HL-60 (cell line): Measurements from ENCODE around the gene LDB2.

Experiments
- DNase-seq, 2 experiments: peaks; one replicate each; pipeline ENCODE4 v3.0.0-alpha.2; 2010 to 2020; ENCODE audit warnings: low read depth in 1 of 2, low spot score in 1 of 2
- H3K27ac ChIP-seq: fragments of 250-450 bp; sonication (Bioruptor Pico); replicated peaks from 2 replicates; pipeline ENCODE4 v1.5.1; 2020; ENCODE audit warnings: mild to moderate bottlenecking, moderate library complexity
- H3K27me3 ChIP-seq: fragments of 250-450 bp; sonication (Bioruptor Pico); 2 replicates; pipeline ENCODE4 v1.5.1; 2021; ENCODE audit warnings: mild to moderate bottlenecking, moderate library complexity; ENCODE audit not compliant: insufficient read depth, poor library complexity, severe bottlenecking
- H3K4me3 ChIP-seq: replicated peaks from 2 replicates; pipeline ENCODE4 v1.5.1; 2011; ENCODE audit warnings: mild to moderate bottlenecking, control low read depth, low read length; ENCODE audit not compliant: insufficient read depth
- GABPA ChIP-seq: IDR thresholded peaks from 2 replicates; pipeline ENCODE4 v1.6.1; 2012; ENCODE audit warnings: low read depth
- POLR2AphosphoS5 ChIP-seq: IDR thresholded peaks from 2 replicates; pipeline ENCODE4 v1.6.1; 2012; ENCODE audit warnings: low read depth
- REST ChIP-seq: IDR thresholded peaks from 2 replicates; pipeline ENCODE4 v1.6.1; 2012; ENCODE audit warnings: low read depth; ENCODE audit not compliant: insufficient replicate concordance
- SPI1 ChIP-seq: IDR thresholded peaks from 2 replicates; pipeline ENCODE4 v1.6.1; 2012; ENCODE audit warnings: low read depth, mild to moderate bottlenecking, borderline replicate concordance
- TF ChIP-seq, protein P1 (sequence below): IDR thresholded peaks from one replicate; pipeline ENCODE4 v1.5.1; 2011; ENCODE audit warnings: low read length, control low read depth, inconsistent platforms; ENCODE audit not compliant: insufficient read depth

LDB2 gene

GRCh38 chr4:16725252-16725651 is 173.2 kb downstream of the LDB2 start:
- TF ChIP-seq GABPA: no peak
- no peak for TF ChIP-seq POLR2AphosphoS5
- TF ChIP-seq, protein P1, sequence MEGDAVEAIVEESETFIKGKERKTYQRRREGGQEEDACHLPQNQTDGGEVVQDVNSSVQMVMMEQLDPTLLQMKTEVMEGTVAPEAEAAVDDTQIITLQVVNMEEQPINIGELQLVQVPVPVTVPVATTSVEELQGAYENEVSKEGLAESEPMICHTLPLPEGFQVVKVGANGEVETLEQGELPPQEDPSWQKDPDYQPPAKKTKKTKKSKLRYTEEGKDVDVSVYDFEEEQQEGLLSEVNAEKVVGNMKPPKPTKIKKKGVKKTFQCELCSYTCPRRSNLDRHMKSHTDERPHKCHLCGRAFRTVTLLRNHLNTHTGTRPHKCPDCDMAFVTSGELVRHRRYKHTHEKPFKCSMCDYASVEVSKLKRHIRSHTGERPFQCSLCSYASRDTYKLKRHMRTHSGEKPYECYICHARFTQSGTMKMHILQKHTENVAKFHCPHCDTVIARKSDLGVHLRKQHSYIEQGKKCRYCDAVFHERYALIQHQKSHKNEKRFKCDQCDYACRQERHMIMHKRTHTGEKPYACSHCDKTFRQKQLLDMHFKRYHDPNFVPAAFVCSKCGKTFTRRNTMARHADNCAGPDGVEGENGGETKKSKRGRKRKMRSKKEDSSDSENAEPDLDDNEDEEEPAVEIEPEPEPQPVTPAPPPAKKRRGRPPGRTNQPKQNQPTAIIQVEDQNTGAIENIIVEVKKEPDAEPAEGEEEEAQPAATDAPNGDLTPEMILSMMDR: no peak
- TF ChIP-seq SPI1: no peak
- no peak for TF ChIP-seq REST
- Histone ChIP-seq H3K27me3 (no peaks in the 10 kb centered on the region), H3K4me3 (no peak overlapping the region), H3K27ac (no peak overlapping the region)
- DNase-seq: no peak

DNA sequence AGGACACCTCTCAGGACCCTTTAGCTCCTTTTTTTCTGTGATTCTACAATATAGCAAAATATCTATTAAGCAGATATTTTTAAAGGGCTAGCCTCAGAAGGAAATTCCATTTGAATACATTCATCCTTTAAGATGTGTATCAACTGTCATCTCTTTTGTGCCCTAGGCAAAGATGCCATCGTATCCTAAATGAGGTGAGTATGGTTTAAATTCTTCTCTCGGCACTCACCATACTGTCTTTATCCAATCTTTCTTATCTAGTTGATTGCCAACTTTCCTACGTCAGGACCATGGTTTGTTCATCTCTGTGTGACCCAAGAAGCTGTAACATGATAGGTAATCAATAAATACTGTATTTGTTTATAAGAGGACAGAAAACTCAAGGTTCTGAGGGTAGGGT is 176.0 kb downstream of the LDB2 start:
- Histone ChIP-seq H3K4me3 (no peak overlapping the region), H3K27ac (no peak overlapping the region), H3K27me3 (no peaks in the 10 kb centered on the region)
- TF ChIP-seq, protein P1: no peak
- TF ChIP-seq SPI1: no peak
- TF ChIP-seq REST: no peak
- no peak for TF ChIP-seq GABPA
- no peak for TF ChIP-seq POLR2AphosphoS5
- DNase-seq: no peak

- no peak overlapping the region for H3K4me3 ChIP-seq
Observed at GRCh38 chr4:16721613-16722291, 176.7 kb downstream of the LDB2 start.

More at GRCh38 chr4:16721613-16722291, 176.7 kb downstream of the LDB2 start:
- Histone ChIP-seq H3K27me3 (no peaks in the 10 kb centered on the region), H3K27ac (no peak overlapping the region)
- DNase-seq: no peak
- TF ChIP-seq REST (no peak), POLR2AphosphoS5 (no peak), GABPA (no peak), SPI1 (no peak)
- TF ChIP-seq, protein P1: no peak
